Stomach (tissue), 9 donors: ENCODE data around the gene ARSG. TPM values are rescaled to one million over a fixed set of nuclear protein-coding genes. Genes with fewer than 3 reads are reported as not detected.
"Not testable (repeated sequence)": the region's sequence is repeated elsewhere in the genome, so short reads cannot be mapped to it uniquely, and the experiment has no call there.

Experiments
- DNase-seq, 2 donors: peaks; one replicate each; pipeline versions ENCODE4 v3.0.0 to v3.0.0-alpha.2; 2013 to 2019
- H3K27ac ChIP-seq, 5 donors: fragments of 200-600 bp in 4 of 5; sonication (generic) in 4 of 5; one replicate each; pipeline ENCODE4 v1.5.1; 2013 to 2019; ENCODE audit warnings: mild to moderate bottlenecking in 1 of 5, moderate library complexity in 1 of 5
- H3K27me3 ChIP-seq, 3 donors: fragments of 200-600 bp; sonication (generic); one replicate each; pipeline ENCODE4 v1.5.1; 2017 to 2019; ENCODE audit warnings: mixed run types in 1 of 3
- H3K36me3 ChIP-seq, 4 donors: fragments of 200-600 bp; sonication (generic); 1 replicate in 3 of 4; 2 replicates in 1 of 4; pipeline ENCODE4 v1.5.1; 2016 to 2019
- H3K4me1 ChIP-seq, 4 donors: fragments of 200-600 bp; sonication (generic); one replicate each; pipeline ENCODE4 v1.5.1; 2016 to 2019
- H3K4me3 ChIP-seq, 4 donors: fragments of 200-600 bp; sonication (generic) in 3 of 4; one replicate each; pipeline ENCODE4 v1.5.1; 2016 to 2019; ENCODE audit warnings: mild to moderate bottlenecking in 1 of 4
- H3K9me3 ChIP-seq, 4 donors: fragments of 200-600 bp; sonication (generic); one replicate each; pipeline ENCODE4 v1.5.1; 2016 to 2019
- CTCF ChIP-seq, 7 experiments: fragments of 450-650 bp in 4 of 7; fragments of 200-600 bp in 3 of 7; sonication (generic) in 3 of 7; IDR thresholded peaks; one replicate each; pipeline ENCODE4 v1.5.1; 2016 to 2019; ENCODE audit warnings: antibody characterized with exemption in 7 of 7, control low read depth in 2 of 7, mild to moderate bottlenecking in 1 of 7
- EP300 ChIP-seq: sonication (generic); formaldehyde crosslinking; IDR thresholded peaks from one replicate; pipeline ENCODE4 v1.6.1; 2017; ENCODE audit warnings: antibody characterized with exemption
- POLR2A ChIP-seq, 4 donors: fragments of 450-650 bp; IDR thresholded peaks; one replicate each; pipeline ENCODE4 v1.6.1; 2016; ENCODE audit warnings: antibody characterized with exemption in 4 of 4, control low read depth in 2 of 4, mild to moderate bottlenecking in 1 of 4, moderate library complexity in 1 of 4
- POLR2AphosphoS5 ChIP-seq, 3 donors: sonication (generic); formaldehyde crosslinking; IDR thresholded peaks; one replicate each; pipeline ENCODE4 v1.6.1; 2016; ENCODE audit warnings: antibody characterized with exemption in 3 of 3
- WGBS, 5 donors: extraction: QIAGEN DNeasy Blood & Tissue Kit in 3 of 5; methylation state at CpG; one replicate each; pipeline versions ENCODE4 v1.1.5 to v1.1.7; 2013 to 2018; 5-methylcytosine and 5-hydroxymethylcytosine counted together
- intact Hi-C: fragments of 100-400 bp; cut with DNase I; formaldehyde crosslinking; loops from one replicate; pipeline ENCODE4 v1.15.1; 2023; ENCODE audit warnings: low total_unique reads
- polyA plus RNA-seq, 3 donors: library from polyadenylated mRNA; stranded (reverse); fragments of 200-250 nt; gene quantifications; one replicate each; pipeline ENCODE4 v1.2.3, GENCODE V29; 2013
- total RNA-seq, 5 donors: library from RNA; depleted of rRNA; stranded (reverse); fragments of >200 nt; gene quantifications; one replicate each; pipeline versions ENCODE4 v1.1.0 to v1.2.3, GENCODE V29; 2014 to 2016
- donor health status: healthy with polysubstance abuse.
- donor health status: Bipolar disorder and iron deficiency.
- donor health status: healthy.

ARSG gene
- total and polyA plus RNA-seq, 8 donors = 0.45 to 74.7 (median 2.4) TPM

- no peak for DNase-seq
- TF ChIP-seq EP300 = no peak
- TF ChIP-seq POLR2A (IDR thresholded peaks at IDR 0.05) = no peak
- no peak for TF ChIP-seq POLR2AphosphoS5 (IDR thresholded peaks at IDR 0.05)
- no peak for TF ChIP-seq CTCF (IDR thresholded peaks at IDR 0.05)
- Histone ChIP-seq H3K36me3 (no peaks in the 10 kb centered on the region), H3K4me3 (no peak overlapping the region), H3K27me3 (no peaks in the 10 kb centered on the region), H3K9me3 (peaks cover 0 to 23% (median 8%) of the 10 kb centered on the region in 4 donors), H3K4me1 (peaks cover 5 to 14% (median 7%) of the 10 kb centered on the region in 4 donors), H3K27ac (no peak overlapping the region)
- intact Hi-C loops = no loop called here
- 91 to 95% (median 92%) methylated on average over 1 of the region's 1 CpG for WGBS, 5 donors
These were observed 111.8 kb downstream of the ARSG start for GRCh38 chr17:68403122-68403521.

- H3K4me1 ChIP-seq, H3K27ac ChIP-seq, H3K27me3 ChIP-seq, H3K4me3 ChIP-seq, intact Hi-C loops, H3K36me3 ChIP-seq, DNase-seq: not testable (repeated sequence)
- H3K9me3 ChIP-seq = peaks cover 0 to 23% (median 8%) of the 10 kb centered on the region in 4 donors
- WGBS, 5 donors = 90 to 95% (median 94%) methylated on average over 3 to 5 of the region's 5 CpGs
These were observed 112.5 kb downstream of the ARSG start for GRCh38 chr17:68403837-68404236.

GRCh38 chr17:68407656-68408055, 116.4 kb downstream of the ARSG start:
- H3K4me3 ChIP-seq, H3K36me3 ChIP-seq, H3K27me3 ChIP-seq, DNase-seq, H3K4me1 ChIP-seq, intact Hi-C loops, H3K27ac ChIP-seq: not testable (repeated sequence)
- WGBS, 5 donors = 85 to 90% (median 90%) methylated on average over 1 of the region's 1 CpG
- peaks cover 0 to 23% (median 8%) of the 10 kb centered on the region in 4 donors for H3K9me3 ChIP-seq

GRCh38 chr17:68413597-68414560, 122.6 kb downstream of the ARSG start:
- intact Hi-C loops = not testable (repeated sequence)
- H3K27ac ChIP-seq = peak overlapping the region in 2 of 5 donors; percentile 18 to 32
- peak overlapping the region; percentile 31 to 44 (median 39) for H3K4me3 ChIP-seq

GRCh38 chr17:68414901-68415300, 123.6 kb downstream of the ARSG start:
- H3K27ac ChIP-seq, DNase-seq, H3K4me1 ChIP-seq, intact Hi-C loops, H3K27me3 ChIP-seq, H3K36me3 ChIP-seq, H3K4me3 ChIP-seq: not testable (repeated sequence)
- peaks cover 0 to 40% (median 11%) of the 10 kb centered on the region in 4 donors for H3K9me3 ChIP-seq

More at GRCh38 chr17:68413597-68414560, 122.6 kb downstream of the ARSG start:
- H3K9me3 ChIP-seq = peaks cover 0 to 40% (median 11%) of the 10 kb centered on the region in 4 donors
- H3K36me3 ChIP-seq, H3K4me1 ChIP-seq, H3K27me3 ChIP-seq: not testable (repeated sequence)
- 4 to 21% (median 7%) methylated on average over 20 to 34 of the region's 34 CpGs for WGBS, 5 donors
- peak in 1 of 2 donors; percentile 67 for DNase-seq

- Histone ChIP-seq H3K4me3 (no peak overlapping the region), H3K27me3 (no peaks in the 10 kb centered on the region), H3K36me3 (peaks cover 12 to 32% (median 32%) of the 10 kb centered on the region in 4 donors), H3K27ac (no peak overlapping the region), H3K9me3 (peaks cover 0 to 40% (median 11%) of the 10 kb centered on the region in 4 donors), H3K4me1 (no peaks in the 10 kb centered on the region)
- intact Hi-C loops = no loop called here
- DNase-seq = no peak
- no peak for TF ChIP-seq EP300
- no peak for TF ChIP-seq POLR2A (IDR thresholded peaks at IDR 0.05)
- TF ChIP-seq CTCF (IDR thresholded peaks at IDR 0.05) = no peak
- TF ChIP-seq POLR2AphosphoS5 (IDR thresholded peaks at IDR 0.05) = no peak
- WGBS, 5 donors = 94 to 99% (median 96%) methylated on average over 3 of the region's 3 CpGs
These were observed 126.0 kb downstream of the ARSG start for GRCh38 chr17:68417317-68417716.
